H9 (cell line): ENCODE data around the gene MARF1. TPM values are rescaled to one million over a fixed set of nuclear protein-coding genes. Genes with fewer than 3 reads are reported as not detected.
A peak's percentile ranks its signal among the peaks of the same experiment; 100 is the strongest.

Experiments
- DNase-seq: peaks from one replicate; pipeline ENCODE4 v3.0.0-alpha.2; 2017
- H2AFZ ChIP-seq: one replicate; pipeline ENCODE4 v1.6.1; 2013; ENCODE audit warnings: mild to moderate bottlenecking, low read length, control low read depth, moderate library complexity
- H2AK5ac ChIP-seq: 2 replicates; pipeline ENCODE4 v1.6.1; 2013; ENCODE audit warnings: low read length, control low read depth, mixed read lengths; ENCODE audit not compliant: insufficient read length
- H2BK120ac ChIP-seq: one replicate; pipeline ENCODE4 v1.6.1; 2013; ENCODE audit warnings: low read depth, mild to moderate bottlenecking, low read length, control low read depth, inconsistent platforms; ENCODE audit not compliant: poor library complexity, severe bottlenecking
- H2BK12ac ChIP-seq: 2 replicates; pipeline ENCODE4 v1.6.1; 2013; ENCODE audit warnings: low read length, control low read depth, mixed read lengths, low read depth; ENCODE audit not compliant: insufficient read length
- H2BK15ac ChIP-seq: 2 replicates; pipeline ENCODE4 v1.6.1; 2013; ENCODE audit warnings: low read depth, low read length, control low read depth
- H2BK20ac ChIP-seq: one replicate; pipeline ENCODE4 v1.6.1; 2013; ENCODE audit warnings: low read depth, mild to moderate bottlenecking, low read length, control low read depth, inconsistent platforms; ENCODE audit not compliant: poor library complexity, severe bottlenecking
- H2BK5ac ChIP-seq: 2 replicates; pipeline ENCODE4 v1.6.1; 2013; ENCODE audit warnings: low read length, control low read depth, mixed read lengths; ENCODE audit not compliant: insufficient read length
- H3K14ac ChIP-seq: 2 replicates; pipeline ENCODE4 v1.6.1; 2013; ENCODE audit warnings: low read length, control low read depth; ENCODE audit not compliant: insufficient read depth
- H3K18ac ChIP-seq: 2 replicates; pipeline ENCODE4 v1.6.1; 2013; ENCODE audit warnings: low read depth, mild to moderate bottlenecking, mixed read lengths, low read length, control low read depth; ENCODE audit not compliant: insufficient read length
- H3K23ac ChIP-seq: 2 replicates; pipeline ENCODE4 v1.6.1; 2013; ENCODE audit warnings: low read length, control low read depth, mixed read lengths, low read depth; ENCODE audit not compliant: insufficient read length
- H3K23me2 ChIP-seq: 2 replicates; pipeline ENCODE4 v1.6.1; 2013; ENCODE audit warnings: low read depth, mild to moderate bottlenecking, mixed read lengths, low read length, control low read depth; ENCODE audit not compliant: insufficient read length, poor library complexity, severe bottlenecking
- H3K27ac ChIP-seq: 2 replicates; pipeline ENCODE4 v1.5.1; 2013; ENCODE audit warnings: low read length, control low read depth, mixed read lengths, low read depth; ENCODE audit not compliant: insufficient read length
- H3K27me3 ChIP-seq: 2 replicates; pipeline ENCODE4 v1.6.1; 2013; ENCODE audit warnings: low read length, control low read depth, inconsistent platforms; ENCODE audit not compliant: insufficient read depth
- H3K4ac ChIP-seq: 2 replicates; pipeline ENCODE4 v1.6.1; 2013; ENCODE audit warnings: low read depth, mild to moderate bottlenecking, control low read depth, inconsistent platforms, low read length, moderate library complexity
- H3K4me1 ChIP-seq: 2 replicates; pipeline ENCODE4 v1.6.1; 2013; ENCODE audit warnings: low read length, control low read depth, inconsistent platforms; ENCODE audit not compliant: insufficient read depth
- H3K4me2 ChIP-seq: 2 replicates; pipeline ENCODE4 v1.6.1; 2013; ENCODE audit warnings: low read length, control low read depth, mixed read lengths; ENCODE audit not compliant: insufficient read length, insufficient read depth
- H3K56ac ChIP-seq: 2 replicates; pipeline ENCODE4 v1.6.1; 2013; ENCODE audit warnings: low read depth, mild to moderate bottlenecking, mixed read lengths, low read length, control low read depth; ENCODE audit not compliant: insufficient read length
- H3K79me1 ChIP-seq: 2 replicates; pipeline ENCODE4 v1.6.1; 2013; ENCODE audit warnings: low read depth, mild to moderate bottlenecking, moderate library complexity, low read length, control low read depth, inconsistent platforms; ENCODE audit not compliant: insufficient read depth, poor library complexity, severe bottlenecking
- H3K79me2 ChIP-seq: 2 replicates; pipeline ENCODE4 v1.6.1; 2013; ENCODE audit warnings: low read length, control low read depth, inconsistent platforms; ENCODE audit not compliant: insufficient read depth
- H3K9ac ChIP-seq: 2 replicates; pipeline ENCODE4 v1.6.1; 2013; ENCODE audit warnings: low read length, control low read depth, mixed read lengths; ENCODE audit not compliant: insufficient read length; ENCODE audit errors: extremely low read depth
- H3K9me3 ChIP-seq: one replicate; pipeline ENCODE4 v1.6.1; 2013; ENCODE audit warnings: low read depth, low read length, inconsistent platforms; ENCODE audit not compliant: control insufficient read depth
- H3T11ph ChIP-seq: one replicate; pipeline ENCODE4 v1.6.1; 2013; ENCODE audit warnings: mild to moderate bottlenecking, low read length, control low read depth, inconsistent platforms
- H4K20me1 ChIP-seq: one replicate; pipeline ENCODE4 v1.6.1; 2013; ENCODE audit not compliant: control insufficient read depth, insufficient read length, insufficient read depth
- H4K5ac ChIP-seq: 2 replicates; pipeline ENCODE4 v1.6.1; 2013; ENCODE audit warnings: low read depth, mild to moderate bottlenecking, mixed read lengths, low read length, control low read depth; ENCODE audit not compliant: insufficient read length
- H4K8ac ChIP-seq: replicated peaks from 2 replicates; pipeline ENCODE4 v1.6.1; 2013; ENCODE audit warnings: low read length, control low read depth, mixed read lengths, low read depth; ENCODE audit not compliant: insufficient read length
- H4K91ac ChIP-seq: 2 replicates; pipeline ENCODE4 v1.6.1; 2013; ENCODE audit warnings: low read depth, mild to moderate bottlenecking, moderate library complexity, mixed read lengths, low read length, control low read depth; ENCODE audit not compliant: insufficient read length
- H3K27ac Mint-ChIP-seq, 3 experiments: 2 replicates in 2 of 3; 3 replicates in 1 of 3; pipeline ENCODE4 v1.8.0; 2020 to 2021; ENCODE audit warnings: mixed read lengths in 3 of 3, mild to moderate bottlenecking in 1 of 3, moderate library complexity in 1 of 3
- H3K27me3 Mint-ChIP-seq: 2 replicates; pipeline ENCODE4 v1.8.0; 2021; ENCODE audit warnings: low read depth, mild to moderate bottlenecking, moderate library complexity, mixed read lengths
- H3K36me3 Mint-ChIP-seq, 3 experiments: 2 replicates in 2 of 3; 3 replicates in 1 of 3; pipeline ENCODE4 v1.8.0; 2020 to 2021; ENCODE audit warnings: low read depth in 3 of 3, mixed read lengths in 3 of 3; ENCODE audit not compliant: insufficient read depth in 1 of 3
- H3K4me1 Mint-ChIP-seq, 2 experiments: 2 replicates each; pipeline ENCODE4 v1.8.0; 2020; ENCODE audit warnings: mixed read lengths in 2 of 2
- H3K4me3 Mint-ChIP-seq, 2 experiments: 2 replicates in 1 of 2; 3 replicates in 1 of 2; pipeline ENCODE4 v1.8.0; 2020 to 2021; ENCODE audit warnings: mild to moderate bottlenecking in 2 of 2, mixed read lengths in 2 of 2, moderate library complexity in 1 of 2
- H3K9me3 Mint-ChIP-seq, 2 experiments: 2 replicates in 1 of 2; 3 replicates in 1 of 2; pipeline ENCODE4 v1.8.0; 2020; ENCODE audit warnings: mild to moderate bottlenecking in 2 of 2, mixed read lengths in 2 of 2, moderate library complexity in 1 of 2
- CTCF ChIP-seq: fragments of 200-600 bp; sonication (generic); conservative IDR thresholded peaks from 3 replicates; pipeline ENCODE4 v1.8.0; 2021; ENCODE audit warnings: antibody characterized with exemption, mild to moderate bottlenecking
- WGBS: extraction: QIAGEN DNeasy Blood & Tissue Kit; methylation state at CpG from one replicate; pipeline ENCODE4 v1.1.7; 2013; ENCODE audit warnings: missing lambda C conversion rate, low lambda C conversion rate, mixed read lengths; ENCODE audit not compliant: insufficient read length; ENCODE audit errors: extremely low coverage; 5-methylcytosine and 5-hydroxymethylcytosine counted together
- total RNA-seq: library from RNA; stranded (reverse); gene quantifications from 2 replicates; pipeline ENCODE4 v1.2.1, GENCODE V29; 2021

MARF1 gene
- total RNA-seq, 1 experiment from 2014 or later: 23.3 TPM

- WGBS: no CpG with 5 or more reads among the region's 8 CpGs
- H2AK5ac ChIP-seq: no peak overlapping the region
- H3K23ac ChIP-seq: no peak overlapping the region
- H3K23me2 ChIP-seq: no peaks in the 10 kb centered on the region
- H4K20me1 ChIP-seq: no peaks in the 10 kb centered on the region
- H2BK15ac ChIP-seq: no peak overlapping the region
- DNase-seq: no peak
- H2BK20ac ChIP-seq: no peak overlapping the region
- Mint-ChIP-seq H3K27ac (0 out of 7 replicates have a peak overlapping the region, but pooled peaks of 1 of the 3 experiments have one; percentile 3), H3K4me1 (no peaks in the 10 kb centered on the region), H3K36me3 (peaks cover 21 to 74% (median 56%) of the 10 kb centered on the region in 3 experiments; a peak in 6 of 7 replicates), H3K9me3 (no peaks in the 10 kb centered on the region), H3K4me3 (no peak overlapping the region), H3K27me3 (no peaks in the 10 kb centered on the region)
- H3K27ac ChIP-seq: no peak overlapping the region
- H3K4ac ChIP-seq: no peak overlapping the region
- no peak overlapping the region for H4K8ac ChIP-seq
- no peak overlapping the region for H3T11ph ChIP-seq
- no peak overlapping the region for H4K5ac ChIP-seq
- H3K18ac ChIP-seq: no peak overlapping the region
- H3K79me1 ChIP-seq: no peaks in the 10 kb centered on the region
- H3K9ac ChIP-seq: no peak overlapping the region
- no peak overlapping the region for H4K91ac ChIP-seq
- H3K14ac ChIP-seq: no peak overlapping the region
- H3K4me2 ChIP-seq: no peak overlapping the region
- H2AFZ ChIP-seq: no peak overlapping the region
- no peak for TF ChIP-seq CTCF
- no peak overlapping the region for H2BK12ac ChIP-seq
- H3K4me1 ChIP-seq: no peaks in the 10 kb centered on the region
- no peak overlapping the region for H2BK120ac ChIP-seq
- H3K56ac ChIP-seq: no peak overlapping the region
- no peak overlapping the region for H2BK5ac ChIP-seq
- no peaks in the 10 kb centered on the region for H3K79me2 ChIP-seq
- H3K27me3 ChIP-seq: no peaks in the 10 kb centered on the region
- H3K9me3 ChIP-seq: no peaks in the 10 kb centered on the region
These were observed 21.1 kb downstream of the MARF1 start for GRCh38 chr16:15621889-15622288.
